Adipocyte (in vitro differentiated cells): ENCODE results near the gene AJM1.
A peak's percentile ranks its signal among the peaks of the same experiment; 100 is the strongest.
"Not testable (repeated sequence)": the region's sequence is repeated elsewhere in the genome, so short reads cannot be mapped to it uniquely, and the experiment has no call there.

ENCODE experiments used
- DNase-seq: peaks from one replicate; pipeline ENCODE4 v3.0.0-alpha.2; 2015; ENCODE audit warnings: low read depth
- H3K27me3 ChIP-seq: replicated peaks from 2 replicates; pipeline ENCODE4 v1.7.0; 2013; ENCODE audit warnings: mild to moderate bottlenecking, low read length, moderate library complexity; ENCODE audit not compliant: control insufficient read depth, insufficient read depth
- H3K36me3 ChIP-seq: 2 replicates; pipeline ENCODE4 v1.7.0; 2013; ENCODE audit warnings: low read length, mild to moderate bottlenecking, moderate library complexity; ENCODE audit not compliant: control insufficient read depth, insufficient read depth, severe bottlenecking
- H3K4me1 ChIP-seq: 2 replicates; pipeline ENCODE4 v1.7.0; 2013; ENCODE audit warnings: mild to moderate bottlenecking, low read length, moderate library complexity; ENCODE audit not compliant: control insufficient read depth, insufficient read depth
- H3K4me3 ChIP-seq: 2 replicates; pipeline ENCODE4 v1.7.0; 2013; ENCODE audit warnings: mild to moderate bottlenecking, low read length, moderate library complexity
- H3K9ac ChIP-seq: 2 replicates; pipeline ENCODE4 v1.7.0; 2013; ENCODE audit warnings: mild to moderate bottlenecking, low read length, moderate library complexity
- H3K9me3 ChIP-seq: 2 replicates; pipeline ENCODE4 v1.7.0; 2013; ENCODE audit warnings: mild to moderate bottlenecking, low read length, moderate library complexity; ENCODE audit not compliant: control insufficient read depth

Gene AJM1

GRCh38 chr9:136842380-136842948 is at the start of gene AJM1:
Gene AJM1, plus strand, starts transcription at chr9:136842478. Its CDS starts 1,937 bp downstream, at chr9:136844415.
- Histone ChIP-seq H3K9ac (peak within 1 kb of the TSS; percentile 58), H3K36me3 (peaks cover 15% of the 10 kb centered on the region), H3K4me3 (peak within 1 kb of the TSS; percentile 74)
- not testable (repeated sequence) for H3K9me3 ChIP-seq, H3K4me1 ChIP-seq, H3K27me3 ChIP-seq
- DNase-seq, result peak; percentile 86

DNA sequence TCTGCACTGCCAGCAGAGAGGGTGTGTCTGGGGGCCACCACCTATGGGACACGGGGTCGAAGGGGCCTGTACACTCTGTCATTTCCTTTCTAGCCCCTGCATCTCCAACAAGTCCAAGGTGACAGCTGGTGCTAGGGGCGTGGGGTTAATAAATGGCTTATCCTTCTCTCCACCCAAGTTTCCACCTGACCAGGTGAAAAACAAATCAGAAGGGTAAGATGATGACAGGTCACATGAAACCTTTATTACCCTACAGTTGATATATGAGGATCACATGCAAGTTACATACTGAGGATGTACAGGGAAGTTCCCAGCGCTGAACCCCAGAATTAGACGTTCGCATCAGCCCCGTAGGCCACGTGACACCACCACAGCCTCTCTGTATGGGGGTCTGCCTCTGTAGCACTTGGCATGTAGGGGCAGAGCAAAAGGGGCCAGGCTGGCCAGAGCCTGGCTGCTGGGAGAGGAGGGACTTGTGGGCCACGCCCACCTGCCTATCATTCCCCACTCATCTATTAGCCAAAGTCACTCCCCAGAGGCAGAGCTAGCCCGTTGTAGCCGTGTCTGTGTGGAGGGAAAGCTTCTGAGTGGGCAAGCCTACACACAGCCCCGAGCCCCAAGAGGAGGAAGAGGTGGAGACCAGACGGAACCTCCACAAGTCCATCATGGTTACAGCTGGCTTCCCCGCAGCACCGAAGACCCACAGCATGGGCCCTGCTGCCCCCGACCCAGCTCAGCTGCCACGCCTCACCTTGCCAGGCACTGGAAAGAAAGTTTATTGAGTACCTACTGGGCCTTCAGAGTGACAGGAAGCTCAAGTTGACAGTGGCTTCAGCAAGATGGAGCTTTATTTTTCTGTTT is 49.0 kb upstream of the AJM1 start:
- H3K9me3 ChIP-seq, result no peaks in the 10 kb centered on the region
- H3K27me3 ChIP-seq, result no peaks in the 10 kb centered on the region
- H3K4me3 ChIP-seq, result no peak overlapping the region
- peak; percentile 8 for DNase-seq
- H3K4me1 ChIP-seq, result peaks cover 33% of the 10 kb centered on the region
- H3K9ac ChIP-seq, result no peak overlapping the region
- H3K36me3 ChIP-seq, result peaks cover 6% of the 10 kb centered on the region

- no peak overlapping the region for H3K4me3 ChIP-seq
- no peaks in the 10 kb centered on the region for H3K27me3 ChIP-seq
- no peaks in the 10 kb centered on the region for H3K9me3 ChIP-seq
- peaks cover 33% of the 10 kb centered on the region for H3K4me1 ChIP-seq
- DNase-seq, result no peak
- no peak overlapping the region for H3K9ac ChIP-seq
- H3K36me3 ChIP-seq, result peaks cover 6% of the 10 kb centered on the region
Measured at GRCh38 chr9:136794281-136794999, 47.8 kb upstream of the AJM1 start.

DNA sequence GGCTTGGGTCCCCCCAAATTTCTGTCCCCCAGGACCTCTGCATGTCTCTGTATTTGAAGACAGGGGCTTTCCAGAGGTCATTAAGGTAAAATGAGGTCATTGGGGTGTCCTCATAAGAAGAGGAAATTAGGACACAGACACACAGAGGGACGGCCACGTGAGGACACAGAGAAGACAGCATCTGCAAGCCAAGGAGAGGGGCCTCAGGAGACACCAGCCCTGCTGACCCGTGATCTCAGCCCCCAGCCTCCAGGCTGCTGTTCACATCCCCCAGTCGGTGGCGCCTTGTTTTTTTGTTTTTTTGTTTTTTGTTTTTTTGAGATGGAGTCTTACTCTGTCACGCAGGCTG is 47.3 kb upstream of the AJM1 start:
- no peak overlapping the region for H3K4me3 ChIP-seq
- peaks cover 33% of the 10 kb centered on the region for H3K4me1 ChIP-seq
- no peaks in the 10 kb centered on the region for H3K27me3 ChIP-seq
- no peaks in the 10 kb centered on the region for H3K9me3 ChIP-seq
- DNase-seq, result no peak
- H3K36me3 ChIP-seq, result peaks cover 6% of the 10 kb centered on the region
- H3K9ac ChIP-seq, result no peak overlapping the region

DNA sequence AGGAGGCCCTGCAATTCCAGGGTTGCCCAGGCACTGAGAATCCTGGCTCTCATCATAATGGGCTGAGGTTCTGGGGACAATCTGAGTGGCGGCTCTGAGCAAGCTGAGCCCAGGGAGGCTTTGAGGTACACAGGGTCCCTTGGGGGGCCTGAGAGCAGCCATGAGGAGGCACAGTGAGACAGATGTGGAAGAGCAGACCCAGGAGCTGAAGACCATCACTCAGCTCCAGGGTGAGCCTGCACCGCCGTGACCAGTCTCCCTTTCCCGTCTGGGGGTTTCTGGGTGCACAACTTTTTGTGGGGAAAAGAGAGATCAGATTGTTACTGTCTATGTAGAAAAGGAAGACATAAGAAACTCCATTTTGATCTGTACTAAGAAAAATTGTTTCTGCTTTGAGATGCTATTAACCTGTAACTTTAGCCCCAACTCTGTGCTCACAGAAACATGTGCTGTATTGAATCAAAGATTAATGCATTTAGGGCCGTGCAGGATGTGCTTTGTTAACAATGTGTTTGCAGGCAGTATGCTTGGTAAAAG is 46.0 kb upstream of the AJM1 start, which contains the start of gene CCDC183:
CCDC183 (plus strand) TSS at position 101 of the 537 bp plus-strand sequence; CDS start at position 161, 60 bp downstream.
- no peak for DNase-seq
- H3K4me1 ChIP-seq, result peaks cover 28% of the 10 kb centered on the region

DNA sequence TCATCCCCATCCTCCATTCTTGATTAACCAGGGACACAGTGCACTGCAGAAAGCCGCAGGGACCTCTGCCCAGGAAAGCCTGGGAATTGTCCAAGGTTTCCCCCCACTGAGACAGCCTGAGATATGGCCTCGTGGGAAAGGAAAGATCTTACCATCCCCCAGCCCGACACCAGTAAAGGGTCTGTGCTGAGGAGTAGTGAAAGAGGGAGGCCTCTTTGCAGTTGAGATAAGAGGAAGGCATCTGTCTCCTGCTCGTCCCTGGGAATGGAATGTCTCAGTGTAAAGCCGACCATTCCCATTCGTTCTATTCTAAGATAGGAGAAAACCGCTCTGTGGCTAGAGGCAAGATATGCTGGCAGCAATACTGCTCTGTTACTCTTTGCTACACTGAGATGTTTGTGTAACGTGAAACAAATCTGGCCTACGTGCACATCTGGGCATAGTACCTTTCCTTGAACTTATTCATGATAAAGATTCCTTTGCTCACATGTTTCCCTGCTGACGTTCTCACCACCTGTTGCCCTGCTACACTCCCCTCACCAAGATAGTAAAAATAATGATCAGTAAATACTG is 45.4 kb upstream of the AJM1 start:
- DNase-seq, result peak; percentile 46
- not testable (repeated sequence) for H3K4me3 ChIP-seq, H3K36me3 ChIP-seq, H3K9me3 ChIP-seq, H3K9ac ChIP-seq
- peaks cover 11% of the 10 kb centered on the region for H3K27me3 ChIP-seq
- H3K4me1 ChIP-seq, result peaks cover 26% of the 10 kb centered on the region

More for the DNA sequence above, 46.0 kb upstream of the AJM1 start, which contains the start of gene CCDC183:
- H3K9ac ChIP-seq, result peak within 1 kb of the TSS; percentile 9
- peaks cover 6% of the 10 kb centered on the region for H3K27me3 ChIP-seq
- no peak within 1 kb of the TSS for H3K4me3 ChIP-seq
- H3K9me3 ChIP-seq, result no peaks in the 10 kb centered on the region
- peaks cover 6% of the 10 kb centered on the region for H3K36me3 ChIP-seq

DNA sequence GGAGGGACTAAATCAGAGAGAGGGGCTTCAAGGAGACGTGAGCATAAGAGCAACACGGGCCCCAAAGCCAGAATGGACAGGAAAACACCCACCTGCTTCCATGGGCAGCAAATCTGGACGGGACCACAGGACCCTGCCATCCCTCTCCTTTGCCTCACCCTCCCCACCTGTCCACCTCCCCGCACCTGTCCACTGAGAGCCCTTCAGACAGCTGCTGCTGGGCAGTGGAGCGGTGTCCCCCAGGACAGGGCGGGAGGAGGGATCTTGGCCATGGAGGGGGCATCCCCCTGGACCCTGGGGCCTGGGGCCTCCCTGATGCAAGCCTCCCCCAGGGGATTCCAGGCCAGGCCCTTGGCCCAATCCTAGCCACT is 43.6 kb upstream of the AJM1 start:
- H3K9ac ChIP-seq, result no peak overlapping the region
- peaks cover 21% of the 10 kb centered on the region for H3K4me1 ChIP-seq
- H3K9me3 ChIP-seq, result no peaks in the 10 kb centered on the region
- peaks cover 18% of the 10 kb centered on the region for H3K27me3 ChIP-seq
- H3K4me3 ChIP-seq, result no peak overlapping the region
- peaks cover 2% of the 10 kb centered on the region for H3K36me3 ChIP-seq
- no peak for DNase-seq

GRCh38 chr9:136799079-136799853 is 43.0 kb upstream of the AJM1 start:
- no peak overlapping the region for H3K9ac ChIP-seq
- H3K27me3 ChIP-seq, result peaks cover 18% of the 10 kb centered on the region
- no peaks in the 10 kb centered on the region for H3K9me3 ChIP-seq
- DNase-seq, result no peak
- peaks cover 21% of the 10 kb centered on the region for H3K4me1 ChIP-seq
- H3K4me3 ChIP-seq, result no peak overlapping the region
- no peaks in the 10 kb centered on the region for H3K36me3 ChIP-seq

GRCh38 chr9:136799854-136800657 is 42.2 kb upstream of the AJM1 start:
- no peak overlapping the region for H3K9ac ChIP-seq
- DNase-seq, result peak; percentile 74
- H3K36me3 ChIP-seq, result no peaks in the 10 kb centered on the region
- peaks cover 18% of the 10 kb centered on the region for H3K27me3 ChIP-seq
- no peaks in the 10 kb centered on the region for H3K9me3 ChIP-seq
- peaks cover 21% of the 10 kb centered on the region for H3K4me1 ChIP-seq
- no peak overlapping the region for H3K4me3 ChIP-seq

- no peak overlapping the region for H3K4me3 ChIP-seq
- no peak for DNase-seq
- H3K4me1 ChIP-seq, result peaks cover 9% of the 10 kb centered on the region
- H3K36me3 ChIP-seq, result peaks cover 6% of the 10 kb centered on the region
- peaks cover 18% of the 10 kb centered on the region for H3K27me3 ChIP-seq
- H3K9ac ChIP-seq, result no peak overlapping the region
- no peaks in the 10 kb centered on the region for H3K9me3 ChIP-seq
Measured at GRCh38 chr9:136802321-136802720, 40.0 kb upstream of the AJM1 start.
